GM19238 (cell line): Measurements from ENCODE around the gene LPCAT3.
"Not testable (repeated sequence)": the region's sequence is repeated elsewhere in the genome, so short reads cannot be mapped to it uniquely, and the experiment has no call there.

Source experiments
- DNase-seq: peaks from one replicate; pipeline ENCODE4 v3.0.0; 2011; ENCODE audit warnings: low spot score; ENCODE audit not compliant: insufficient read length

The LPCAT3 gene

DNA sequence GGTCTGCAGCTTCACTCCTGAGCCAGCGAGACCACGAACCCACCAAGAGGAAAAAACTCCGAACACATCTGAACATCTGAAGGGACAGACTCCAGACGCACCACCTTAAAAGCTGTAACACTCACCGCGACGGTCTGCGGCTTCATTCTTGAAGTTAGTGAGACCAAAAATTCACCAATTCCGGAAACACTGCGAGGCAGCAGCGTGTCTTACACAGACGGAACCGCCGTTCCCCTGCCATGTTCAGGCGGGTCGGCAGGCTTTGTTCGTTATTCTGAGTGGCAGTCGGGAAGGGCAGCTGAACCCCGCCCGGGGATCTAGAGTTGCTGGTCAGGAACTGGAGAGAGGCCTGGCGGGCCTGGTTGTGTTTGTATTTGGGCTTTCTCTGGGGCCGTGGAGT is 20.3 kb upstream of the LPCAT3 start:
- no peak for DNase-seq

DNA sequence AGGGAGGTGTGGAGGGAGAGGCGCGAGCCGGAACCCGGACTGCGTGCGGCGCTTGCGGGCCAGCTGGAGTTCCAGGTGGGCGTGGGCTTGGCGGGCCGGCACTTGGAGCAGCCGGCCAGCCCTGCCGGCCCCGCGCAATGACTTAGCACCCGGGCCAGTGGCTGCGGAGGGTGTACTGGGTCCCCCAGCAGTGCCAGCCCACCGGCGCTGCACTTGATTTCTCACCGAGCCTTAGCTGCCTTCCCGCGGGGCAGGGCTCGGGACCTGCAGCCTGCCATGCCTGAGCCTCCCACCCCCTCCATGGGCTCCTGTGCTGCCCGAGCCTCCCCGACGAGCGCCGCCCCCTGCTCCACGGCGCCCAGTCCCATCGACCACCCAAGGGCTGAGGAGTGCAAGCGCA is 19.1 kb upstream of the LPCAT3 start:
- DNase-seq = not testable (repeated sequence)

DNA sequence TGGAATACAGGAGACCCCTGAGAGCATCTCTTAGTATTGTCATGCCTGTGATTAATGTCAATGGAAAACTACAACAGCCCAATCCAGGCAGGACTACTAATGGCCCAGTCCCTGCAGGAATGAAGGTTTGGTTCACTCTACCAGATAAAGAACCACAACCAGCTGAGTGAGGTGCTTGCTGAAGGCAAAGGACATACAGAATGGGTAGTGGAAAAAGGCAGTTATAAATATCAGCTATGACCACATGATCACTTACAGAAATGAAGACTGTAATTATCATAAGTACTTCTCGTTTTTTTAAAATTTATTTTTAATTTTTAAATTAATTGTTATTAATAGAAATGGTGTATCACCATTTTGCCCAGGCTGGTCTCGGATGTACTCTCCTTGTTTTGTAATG is 17.2 kb upstream of the LPCAT3 start:
- DNase-seq = no peak

DNA sequence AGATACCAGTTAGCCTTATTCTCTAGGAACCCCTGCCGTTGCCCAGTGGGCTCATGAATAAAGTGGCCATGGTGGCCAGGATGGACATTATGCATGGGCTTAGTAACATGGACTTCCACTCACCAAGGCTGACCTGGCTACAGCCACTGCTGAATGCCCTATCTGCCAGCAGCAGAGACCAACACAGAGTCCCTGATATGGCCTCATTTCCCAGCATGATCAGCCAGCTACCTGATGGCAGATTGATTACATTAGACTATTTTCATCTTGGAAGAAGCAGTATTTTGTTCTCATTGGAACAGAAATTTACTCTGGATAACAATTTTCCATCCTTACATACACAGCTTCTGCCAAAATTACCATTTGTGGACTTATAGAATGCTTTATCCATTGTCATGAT is 16.2 kb upstream of the LPCAT3 start:
- no peak for DNase-seq

DNA sequence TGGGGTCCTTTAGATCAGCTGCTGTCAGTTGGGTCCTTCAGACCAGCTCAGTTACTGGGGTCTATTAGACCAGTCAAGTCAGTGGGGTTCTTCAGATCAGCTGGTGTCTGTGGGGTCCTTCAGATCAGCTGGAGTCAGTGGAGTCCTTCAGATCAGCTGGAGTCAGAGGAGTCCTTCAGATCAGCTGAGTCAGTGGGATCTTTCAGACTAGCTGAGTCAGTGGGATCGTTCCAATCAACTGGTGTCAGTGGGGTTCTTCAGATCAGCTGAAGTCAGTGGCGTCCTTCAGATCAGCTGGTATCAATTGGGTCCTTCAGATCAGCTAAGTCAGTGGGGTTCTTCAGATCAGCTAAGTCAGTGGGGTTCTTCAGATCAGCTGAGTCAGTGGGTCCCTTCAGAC is 14.7 kb upstream of the LPCAT3 start:
- no peak for DNase-seq

DNA sequence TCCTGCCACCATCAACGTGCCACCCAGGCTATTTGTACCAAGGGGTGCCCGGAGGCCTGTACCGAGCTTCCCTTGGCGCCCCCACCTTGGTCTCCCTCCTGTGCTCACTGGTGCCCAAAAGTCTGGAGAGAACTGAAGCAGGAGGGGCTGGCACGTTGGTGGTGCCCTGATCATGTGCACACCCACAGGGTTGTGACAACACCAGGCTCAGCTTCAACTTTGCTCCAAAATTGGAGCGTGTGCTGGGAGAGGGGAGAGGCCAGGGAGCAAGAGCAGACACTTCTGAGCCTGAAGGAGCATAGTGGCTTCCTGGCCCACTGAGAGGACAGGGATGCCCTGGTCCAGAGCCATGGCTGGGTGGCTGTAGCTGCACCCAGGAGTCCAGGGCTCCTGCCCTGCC is 13.0 kb upstream of the LPCAT3 start:
- no peak for DNase-seq

DNA sequence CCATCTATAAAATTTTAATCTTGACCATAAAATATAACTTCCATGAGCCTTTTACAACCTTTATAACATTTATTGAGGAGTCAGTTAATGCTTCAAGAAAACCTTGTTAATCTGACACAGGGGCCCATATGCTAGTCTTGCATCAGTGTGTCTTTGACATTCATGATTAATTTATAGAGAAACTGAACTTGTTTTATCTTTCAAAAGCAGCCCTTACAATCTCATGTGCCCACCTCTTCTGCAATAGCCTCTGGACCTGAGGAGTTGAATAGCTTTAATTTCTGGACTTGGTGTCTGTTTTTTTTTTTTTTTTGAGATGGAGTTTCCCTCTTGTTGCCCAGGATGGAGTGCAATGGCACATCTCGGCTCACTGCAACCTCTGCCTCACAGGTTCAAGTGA is 8.6 kb upstream of the LPCAT3 start:
- no peak for DNase-seq

DNA sequence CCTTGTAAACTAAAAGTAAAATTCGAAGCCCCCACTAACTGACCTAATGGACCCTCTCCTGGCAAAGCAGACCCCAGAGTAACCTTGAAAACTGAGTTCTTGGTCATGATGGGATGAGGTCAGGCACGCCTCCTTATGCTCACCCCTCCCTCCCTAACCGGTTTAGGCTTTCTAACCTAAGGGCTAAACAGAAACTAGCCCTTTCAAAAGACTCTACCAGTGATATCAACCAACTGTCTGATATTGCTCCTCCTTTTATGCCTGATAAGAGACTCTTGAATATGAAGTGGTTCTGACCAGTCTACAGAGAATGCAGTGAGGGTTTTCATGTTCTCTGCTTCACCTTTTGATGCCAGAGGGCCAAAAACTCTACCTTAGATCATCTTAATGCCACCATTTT is 4.8 kb upstream of the LPCAT3 start:
- no peak for DNase-seq

DNA sequence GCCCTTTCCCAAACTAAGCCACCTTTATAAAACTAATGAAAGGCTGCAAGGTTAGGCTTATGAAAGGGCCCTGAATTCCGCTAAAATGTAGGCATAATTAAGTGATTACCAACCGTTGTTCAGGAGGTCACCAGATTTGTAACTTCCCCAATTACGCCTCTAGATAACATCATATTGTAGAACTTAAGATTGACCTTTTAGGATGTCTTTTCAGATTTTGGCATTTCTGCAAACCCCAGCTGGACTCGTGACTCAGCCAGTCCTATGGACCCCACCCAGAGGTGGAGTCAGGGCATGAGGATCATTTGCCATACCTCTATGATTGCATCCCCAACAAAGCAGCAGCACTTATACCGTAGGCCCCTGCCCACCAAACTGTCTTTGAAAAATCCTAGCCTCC is 3.7 kb upstream of the LPCAT3 start:
- DNase-seq = no peak

DNA sequence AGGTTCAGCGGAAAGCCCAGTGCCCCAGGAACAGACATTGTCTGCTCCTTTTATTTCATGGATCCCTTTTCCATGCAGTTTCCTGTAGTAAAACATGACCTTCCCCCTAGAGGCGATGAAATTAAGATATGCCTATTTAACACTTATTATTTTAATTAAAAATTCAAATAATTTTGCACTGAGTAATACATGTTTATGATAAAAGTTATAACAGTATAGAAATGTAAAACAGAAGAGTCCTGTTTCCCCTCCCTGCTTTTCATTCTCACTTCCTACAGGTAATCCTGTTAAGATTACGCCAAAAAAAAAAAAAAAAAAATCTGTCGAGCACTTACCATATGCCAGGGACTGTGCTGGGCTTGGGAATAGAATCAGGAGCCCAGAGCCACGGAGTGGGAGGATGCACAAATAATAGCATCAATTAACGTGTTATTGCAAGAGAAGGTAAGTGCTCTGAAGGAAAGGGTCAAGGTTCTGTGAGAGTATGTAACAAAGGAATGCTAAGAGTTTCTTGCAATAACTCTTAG is 830 bp upstream of the LPCAT3 start:
- no peak for DNase-seq

DNA sequence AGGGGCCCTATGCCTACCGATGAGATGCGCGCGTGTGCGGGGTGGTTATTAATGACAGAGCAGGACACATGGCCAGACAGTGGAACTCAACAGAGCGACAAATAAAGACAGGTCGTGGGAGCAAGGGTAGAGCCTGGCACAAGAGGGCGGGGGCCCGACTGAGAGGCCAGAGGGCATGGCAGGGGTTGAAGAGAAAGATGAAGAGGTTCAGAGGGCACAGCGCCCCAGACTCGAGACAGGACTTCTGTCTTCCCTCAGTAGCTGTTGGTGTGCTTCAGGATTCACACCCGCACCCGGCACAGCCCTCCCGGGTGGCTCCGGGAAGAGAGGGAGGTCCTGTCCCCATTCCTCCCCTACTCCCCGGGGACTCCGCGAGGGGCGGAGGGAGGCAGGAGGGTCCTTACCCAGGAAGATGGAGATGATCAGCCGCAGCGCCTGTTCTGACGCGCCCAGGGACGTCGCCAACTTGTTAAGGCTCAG is 366 bp downstream of the LPCAT3 start:
- no peak for DNase-seq

DNA sequence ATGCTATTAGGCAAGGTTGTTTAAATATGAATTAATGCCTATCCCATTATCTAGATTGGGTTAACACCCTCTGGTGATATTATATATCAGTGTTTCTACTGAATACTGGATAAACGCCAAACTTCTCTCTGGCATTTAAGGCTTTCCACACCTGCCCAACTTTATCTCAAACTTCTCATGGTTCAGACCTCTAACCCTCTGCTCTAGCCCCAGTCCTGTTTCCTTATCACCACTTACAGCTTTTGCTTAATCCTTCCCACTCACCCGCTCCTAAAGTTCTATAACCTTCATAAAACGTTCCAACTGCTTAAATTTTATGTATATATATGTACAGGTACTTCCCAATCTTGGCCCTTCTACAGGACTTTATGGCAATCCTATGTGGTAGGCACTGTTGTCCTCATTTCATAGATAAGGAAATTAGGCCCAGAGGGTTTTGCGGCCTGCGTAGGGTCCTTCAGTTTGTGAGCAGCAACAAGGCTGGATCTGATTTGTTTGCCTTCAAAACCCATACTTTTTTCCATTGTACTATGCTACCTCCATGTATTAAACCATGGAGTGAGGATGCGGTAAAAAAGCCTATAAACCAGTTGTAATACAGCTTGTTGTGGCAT is 1.2 kb downstream of the LPCAT3 start:
- no peak for DNase-seq

DNA sequence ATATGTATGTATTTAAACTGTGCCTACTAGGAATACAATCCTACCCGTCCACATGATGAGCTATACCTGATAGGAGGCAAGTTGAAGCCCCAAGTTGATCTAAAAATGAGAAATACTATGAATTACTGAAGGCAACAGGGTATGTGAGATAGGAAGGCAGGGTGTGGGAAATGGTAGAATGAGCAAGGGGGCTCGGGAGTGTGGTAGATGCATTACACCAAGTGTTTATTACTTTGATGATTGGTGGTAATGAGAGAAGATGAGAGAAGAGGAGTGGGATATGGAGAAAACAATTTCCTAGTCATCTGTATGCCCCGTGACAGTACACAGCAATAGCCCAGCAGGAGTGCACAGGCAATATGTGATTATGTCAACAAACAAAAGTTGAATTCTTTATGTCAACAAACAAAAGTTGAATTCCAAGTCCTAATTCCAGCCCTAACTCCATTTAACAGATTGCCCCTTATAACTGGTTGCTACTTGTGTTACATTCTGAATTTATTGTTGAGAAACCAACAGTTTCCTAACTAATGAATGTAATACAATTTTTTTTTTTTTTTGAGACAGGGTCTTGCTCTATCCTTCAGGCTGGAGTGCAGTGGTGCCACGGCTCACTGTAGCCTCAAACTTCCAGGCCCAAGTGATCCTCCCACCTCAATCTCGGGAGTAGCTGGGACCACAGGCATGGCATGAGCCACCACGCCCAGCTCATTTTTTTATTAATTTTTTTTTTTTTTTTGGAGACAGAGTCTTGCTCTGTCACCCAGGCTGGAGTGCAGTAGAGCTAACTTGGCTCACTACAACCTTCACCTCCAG is 2.5 kb downstream of the LPCAT3 start:
- no peak for DNase-seq

DNA sequence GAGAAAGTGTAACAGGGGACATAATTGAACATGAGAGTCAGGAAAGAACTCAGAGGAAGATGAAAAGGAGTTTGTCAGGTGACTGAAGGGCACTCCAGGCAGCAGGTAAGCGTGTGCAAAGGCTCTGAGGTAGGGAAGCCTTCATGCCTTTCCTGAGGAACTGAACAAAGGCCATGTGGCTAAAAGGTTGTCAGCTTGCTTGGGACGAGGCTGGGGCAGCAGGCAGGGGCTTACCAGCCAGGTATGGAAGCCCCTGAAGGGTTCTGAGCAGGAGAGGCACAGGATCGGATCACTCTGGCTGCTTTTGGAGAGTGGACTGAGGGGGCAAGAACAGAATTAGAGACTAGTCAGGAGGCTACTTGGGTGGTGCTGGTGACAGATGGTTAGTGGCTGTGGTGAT is 5.2 kb downstream of the LPCAT3 start:
- DNase-seq = no peak

DNA sequence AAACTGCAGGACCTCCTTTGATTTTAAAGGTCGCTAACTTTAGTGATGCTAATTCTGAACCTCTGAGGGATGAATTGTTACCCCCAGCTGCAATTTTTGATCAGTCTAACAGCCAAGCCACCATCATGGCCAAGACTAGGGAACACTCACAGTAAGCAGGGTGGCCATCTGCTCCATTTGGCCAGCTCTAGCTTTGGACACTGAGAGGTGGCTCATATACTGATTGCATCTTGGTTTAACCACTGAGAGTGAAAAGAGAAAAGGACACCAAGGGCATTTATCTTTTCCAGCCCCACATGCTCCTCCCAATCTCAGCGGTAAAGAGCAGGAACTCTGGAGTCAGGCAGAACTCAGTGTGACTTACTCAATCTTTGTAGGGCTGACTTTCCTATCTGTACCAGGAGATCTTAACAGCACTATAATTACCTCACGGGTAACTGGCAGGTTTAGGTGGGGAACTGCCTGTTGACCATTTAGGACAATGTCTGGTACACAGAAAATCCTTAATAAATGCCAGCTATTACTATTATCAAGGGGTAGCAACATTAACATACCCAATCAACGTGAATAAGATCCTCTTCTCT is 6.2 kb downstream of the LPCAT3 start:
- no peak for DNase-seq

DNA sequence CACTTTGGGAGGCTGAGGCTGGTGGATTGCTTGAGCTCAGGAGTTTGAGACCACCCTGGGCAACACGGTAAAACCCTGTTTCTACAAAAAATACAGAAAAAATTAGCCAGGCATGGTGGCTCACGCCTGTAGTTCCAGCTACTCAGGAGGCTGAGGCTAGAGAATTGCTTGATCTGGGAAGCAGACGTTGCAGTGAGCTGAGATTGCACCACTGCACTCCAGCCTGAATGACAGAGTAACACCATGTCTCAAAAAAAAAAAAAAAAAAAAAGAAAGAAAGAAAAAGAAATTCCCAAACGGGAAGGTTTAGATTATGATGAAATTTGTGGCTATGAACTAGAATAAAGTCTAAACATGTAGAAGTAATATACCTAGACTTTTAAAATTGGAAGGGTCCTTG is 6.9 kb downstream of the LPCAT3 start:
- DNase-seq = not testable (repeated sequence)

DNA sequence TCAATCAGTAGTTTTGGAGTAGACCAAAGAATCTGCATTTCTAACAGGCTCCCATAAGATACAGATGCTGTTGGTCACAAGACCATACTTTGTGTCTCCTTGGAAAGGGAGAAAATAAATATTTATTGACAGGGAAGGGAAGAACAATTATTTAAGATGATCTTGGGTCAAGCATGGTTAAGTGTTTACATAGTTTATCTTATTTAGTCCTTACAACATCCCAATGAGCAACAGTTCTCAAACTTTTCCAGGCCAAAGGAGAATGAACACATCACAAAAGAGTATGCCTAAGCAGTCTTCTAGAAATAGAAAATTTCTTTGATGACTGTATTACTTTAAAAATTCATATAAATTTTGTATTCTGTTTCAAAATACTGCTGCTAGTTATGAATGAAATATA is 8.8 kb downstream of the LPCAT3 start:
- no peak for DNase-seq

DNA sequence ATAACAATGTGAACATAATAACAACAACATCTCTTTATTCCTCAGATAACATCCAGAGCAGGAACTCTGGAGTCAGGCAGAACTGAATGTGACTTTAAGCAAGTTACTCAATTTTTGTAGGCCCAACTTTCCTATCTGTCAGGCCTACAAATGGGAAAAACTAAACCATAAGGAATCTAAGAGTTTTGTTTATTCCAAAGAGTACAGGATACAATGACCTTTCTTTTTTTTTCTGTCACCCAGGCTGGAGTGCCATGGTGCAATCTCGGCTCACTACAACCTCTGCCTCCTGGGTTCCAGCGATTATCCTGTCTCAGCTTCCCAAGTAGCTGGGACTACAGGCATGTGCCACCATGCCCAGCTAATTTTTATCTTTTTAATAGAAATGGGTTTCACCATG is 9.4 kb downstream of the LPCAT3 start:
- DNase-seq = no peak

DNA sequence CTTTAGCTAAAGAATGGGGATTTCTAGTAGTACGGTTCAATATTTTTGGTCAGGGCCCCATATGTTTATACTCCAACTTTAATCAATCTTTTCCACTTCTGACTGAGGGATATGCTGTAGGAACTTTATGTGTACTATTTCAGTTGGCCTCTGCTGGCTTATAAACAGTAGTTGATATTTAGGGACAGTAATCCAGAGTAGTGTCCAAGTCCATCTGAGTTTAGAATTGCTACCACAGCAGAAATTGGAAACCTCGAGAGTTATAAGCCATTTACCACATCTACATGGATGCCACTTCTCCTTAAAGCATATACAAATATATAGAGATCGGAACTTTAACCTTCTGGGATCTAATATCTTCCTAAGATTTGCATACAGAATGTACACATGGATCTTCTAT is 11.6 kb downstream of the LPCAT3 start:
- DNase-seq = no peak

DNA sequence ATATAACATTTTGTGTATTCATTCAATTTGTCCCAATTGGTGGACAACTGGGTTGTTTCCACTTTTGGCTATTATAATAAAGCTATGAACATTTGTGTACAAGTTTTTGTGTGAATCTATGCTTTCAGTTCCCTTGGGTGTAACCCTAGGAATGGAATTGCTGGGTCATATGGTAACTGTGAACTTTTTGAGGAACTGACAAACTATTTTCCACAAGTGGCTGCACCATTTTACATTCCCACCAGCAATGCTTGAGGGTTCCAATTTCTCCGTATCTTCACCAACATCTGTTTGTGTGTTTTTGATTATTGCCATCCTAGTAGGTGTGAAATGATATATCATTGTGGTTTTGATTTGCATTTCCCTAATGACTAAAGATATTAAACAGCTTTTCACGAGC is 13.0 kb downstream of the LPCAT3 start:
- DNase-seq = no peak

DNA sequence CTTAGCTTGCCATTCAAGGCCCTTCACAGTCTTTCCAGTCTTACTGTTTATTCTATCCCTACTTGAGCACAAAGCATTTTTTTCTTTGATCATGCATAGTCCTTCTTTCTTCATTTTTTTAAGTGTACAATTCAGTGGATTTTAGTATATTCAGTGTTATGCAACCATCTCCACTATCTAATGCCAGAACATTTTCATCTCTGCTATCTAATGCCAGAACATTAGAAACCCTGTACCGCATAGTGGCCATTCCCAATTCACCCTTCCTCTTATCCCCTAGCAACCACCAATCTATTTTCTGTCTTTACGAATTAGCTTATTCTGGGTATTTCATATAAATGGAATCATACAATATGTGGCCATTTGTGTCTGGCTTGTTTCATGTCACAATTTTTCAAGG is 13.4 kb downstream of the LPCAT3 start:
- DNase-seq = no peak

DNA sequence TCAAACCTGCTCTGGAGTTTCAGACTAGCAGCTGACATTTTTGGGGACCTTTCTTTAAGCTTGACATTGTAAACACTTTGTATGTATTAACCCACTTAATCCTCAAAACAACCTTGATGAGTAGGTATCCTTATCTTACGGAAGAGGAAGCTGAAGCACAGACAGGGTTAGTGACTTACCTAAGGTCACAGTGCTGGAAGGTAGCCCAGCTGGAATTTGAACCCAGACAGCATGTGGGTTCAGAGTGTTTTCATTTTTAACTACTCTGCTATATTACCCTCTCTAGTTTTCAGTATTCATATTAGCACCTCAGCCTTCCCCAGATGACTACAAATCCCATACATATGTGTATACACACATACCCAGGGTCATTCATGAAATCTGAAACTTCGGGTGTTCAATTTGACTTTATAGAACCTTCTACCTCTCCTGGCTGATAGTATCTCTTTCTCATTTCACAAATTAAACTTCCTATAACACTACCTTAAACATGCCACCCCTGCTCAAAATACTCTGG is 13.9 kb downstream of the LPCAT3 start:
- no peak for DNase-seq
